Measurements from ENCODE around the gene TOP2A. TPM values are rescaled to one million over a fixed set of nuclear protein-coding genes. Genes with fewer than 3 reads are reported as not detected.

TOP2A gene
- total RNA-seq, 4 donors from 2014 or later, result 0.40 to 4.3 (median 0.79) TPM

DNA sequence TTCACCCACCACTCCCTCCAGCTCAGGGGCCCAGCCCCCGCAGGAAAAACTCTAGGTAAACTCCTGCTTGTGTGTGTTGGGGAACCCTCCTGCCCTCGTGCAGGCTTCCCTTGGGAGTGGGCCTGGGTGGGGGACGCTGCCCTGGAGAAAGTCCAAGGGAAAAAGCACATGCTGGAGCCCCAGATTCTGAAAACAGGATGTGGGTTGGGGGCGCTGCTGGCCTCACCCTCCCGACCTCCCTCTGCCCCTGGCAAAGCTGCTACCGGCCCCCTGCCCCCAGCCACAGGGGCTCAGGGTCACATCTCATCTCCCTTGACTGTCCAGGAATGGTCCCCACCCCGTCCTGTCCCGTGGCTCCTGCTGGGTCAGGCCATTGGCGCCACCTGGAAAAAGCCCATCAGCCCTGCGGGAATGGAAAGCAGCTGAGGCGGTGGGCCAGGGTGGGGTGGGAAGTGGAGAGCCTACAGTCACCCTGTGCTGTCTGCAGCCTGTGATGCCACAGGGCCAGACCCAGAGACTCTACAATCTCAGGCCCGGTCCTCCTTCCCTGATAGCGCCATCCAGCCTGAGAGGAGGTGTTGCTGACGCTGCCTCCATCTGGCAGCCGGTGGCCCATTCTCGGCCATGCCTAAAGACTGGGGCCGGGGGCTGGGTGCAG lies 50.7 kb downstream of the TOP2A start:
- peaks cover 16% of the 10 kb centered on the region for H3K27me3 ChIP-seq
- no peak overlapping the region for H3K4me3 ChIP-seq
- H3K27ac ChIP-seq, result no peak overlapping the region
- 80 to 100% methylated on average over 1 of the region's 17 CpGs for WGBS, 2 donors (ENCODE audit: low coverage in 1 of 2)
- no peaks in the 10 kb centered on the region for H3K9me3 ChIP-seq
- no peak for ATAC-seq
- no peak for TF ChIP-seq POLR2A (IDR thresholded peaks at IDR 0.05)
- TF ChIP-seq, protein P1, sequence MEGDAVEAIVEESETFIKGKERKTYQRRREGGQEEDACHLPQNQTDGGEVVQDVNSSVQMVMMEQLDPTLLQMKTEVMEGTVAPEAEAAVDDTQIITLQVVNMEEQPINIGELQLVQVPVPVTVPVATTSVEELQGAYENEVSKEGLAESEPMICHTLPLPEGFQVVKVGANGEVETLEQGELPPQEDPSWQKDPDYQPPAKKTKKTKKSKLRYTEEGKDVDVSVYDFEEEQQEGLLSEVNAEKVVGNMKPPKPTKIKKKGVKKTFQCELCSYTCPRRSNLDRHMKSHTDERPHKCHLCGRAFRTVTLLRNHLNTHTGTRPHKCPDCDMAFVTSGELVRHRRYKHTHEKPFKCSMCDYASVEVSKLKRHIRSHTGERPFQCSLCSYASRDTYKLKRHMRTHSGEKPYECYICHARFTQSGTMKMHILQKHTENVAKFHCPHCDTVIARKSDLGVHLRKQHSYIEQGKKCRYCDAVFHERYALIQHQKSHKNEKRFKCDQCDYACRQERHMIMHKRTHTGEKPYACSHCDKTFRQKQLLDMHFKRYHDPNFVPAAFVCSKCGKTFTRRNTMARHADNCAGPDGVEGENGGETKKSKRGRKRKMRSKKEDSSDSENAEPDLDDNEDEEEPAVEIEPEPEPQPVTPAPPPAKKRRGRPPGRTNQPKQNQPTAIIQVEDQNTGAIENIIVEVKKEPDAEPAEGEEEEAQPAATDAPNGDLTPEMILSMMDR (IDR thresholded peaks at IDR 0.05), result no peak
- peaks cover 0 to 22% (median 5%) of the 10 kb centered on the region in 3 donors for H3K4me1 ChIP-seq
- H3K36me3 ChIP-seq, result no peaks in the 10 kb centered on the region

DNA sequence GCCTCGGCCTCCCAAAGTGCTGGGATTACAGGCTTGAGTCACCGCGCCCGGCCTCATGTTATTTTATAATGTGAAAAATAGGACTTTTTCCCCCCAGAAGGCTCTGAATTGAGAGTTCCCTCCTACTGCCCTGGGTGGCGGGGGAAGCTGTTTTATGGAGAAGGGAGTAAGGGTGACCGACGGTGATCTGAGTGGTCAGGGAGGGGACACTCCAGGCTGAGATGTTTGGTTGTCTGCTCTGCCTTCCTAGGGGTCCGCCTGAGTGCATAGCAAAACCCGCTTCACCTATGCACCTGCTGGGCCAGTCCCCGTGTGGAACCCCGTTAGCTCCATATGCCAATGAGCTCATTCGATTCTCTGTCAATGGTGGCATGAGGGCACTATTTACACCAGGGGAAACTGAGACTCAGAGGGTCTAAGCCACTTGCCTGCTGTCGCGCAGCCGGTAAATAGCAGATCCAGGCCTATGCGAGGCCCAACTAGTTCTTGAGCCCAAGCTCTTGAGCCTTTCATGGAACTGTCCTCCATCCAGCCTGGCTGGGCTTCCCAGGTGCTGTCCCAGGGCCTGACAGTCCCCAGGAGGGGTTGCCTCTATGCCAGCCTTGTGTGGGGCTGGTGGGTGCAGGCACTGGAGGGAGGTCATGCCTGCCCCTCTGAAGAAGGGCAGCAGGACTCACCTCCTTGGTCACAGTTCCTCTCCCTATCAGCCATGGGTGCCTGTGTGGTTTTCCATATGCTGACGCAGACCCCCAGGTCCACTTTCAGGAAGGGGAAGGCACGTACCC lies 51.4 kb downstream of the TOP2A start:
- Histone ChIP-seq H3K9me3 (no peaks in the 10 kb centered on the region), H3K4me3 (no peak overlapping the region), H3K27me3 (peaks cover 16% of the 10 kb centered on the region), H3K27ac (no peak overlapping the region), H3K36me3 (no peaks in the 10 kb centered on the region), H3K4me1 (peaks cover 0 to 22% (median 5%) of the 10 kb centered on the region in 3 donors)
- TF ChIP-seq, protein P1 (IDR thresholded peaks at IDR 0.05), result no peak
- TF ChIP-seq POLR2A (IDR thresholded peaks at IDR 0.05), result no peak
- TF ChIP-seq POLR2AphosphoS5 (IDR thresholded peaks at IDR 0.05), result no peak
- TF ChIP-seq EP300 (IDR thresholded peaks at IDR 0.05), result no peak
- ATAC-seq, result no peak
- 70 to 83% methylated on average over 1 to 2 of the region's 18 CpGs for WGBS, 2 donors (ENCODE audit: low coverage in 1 of 2)

GRCh38 chr17:40364906-40365305 lies 52.8 kb downstream of the TOP2A start:
- TF ChIP-seq POLR2A (IDR thresholded peaks at IDR 0.05), result no peak
- TF ChIP-seq POLR2AphosphoS5 (IDR thresholded peaks at IDR 0.05), result no peak
- TF ChIP-seq, protein P1 (IDR thresholded peaks at IDR 0.05), result no peak
- TF ChIP-seq EP300 (IDR thresholded peaks at IDR 0.05), result no peak
- Histone ChIP-seq H3K27ac (no peak overlapping the region), H3K4me3 (peak overlapping the region in 1 of 2 donors; percentile 58), H3K9me3 (no peaks in the 10 kb centered on the region), H3K27me3 (peaks cover 16% of the 10 kb centered on the region), H3K4me1 (peaks cover 0 to 22% (median 5%) of the 10 kb centered on the region in 3 donors), H3K36me3 (no peaks in the 10 kb centered on the region)
- no peak for ATAC-seq
- 60 to 80% methylated on average over 1 to 3 of the region's 9 CpGs for whole genome bisulfite sequencing, 2 donors (ENCODE audit: low coverage in 1 of 2)

DNA sequence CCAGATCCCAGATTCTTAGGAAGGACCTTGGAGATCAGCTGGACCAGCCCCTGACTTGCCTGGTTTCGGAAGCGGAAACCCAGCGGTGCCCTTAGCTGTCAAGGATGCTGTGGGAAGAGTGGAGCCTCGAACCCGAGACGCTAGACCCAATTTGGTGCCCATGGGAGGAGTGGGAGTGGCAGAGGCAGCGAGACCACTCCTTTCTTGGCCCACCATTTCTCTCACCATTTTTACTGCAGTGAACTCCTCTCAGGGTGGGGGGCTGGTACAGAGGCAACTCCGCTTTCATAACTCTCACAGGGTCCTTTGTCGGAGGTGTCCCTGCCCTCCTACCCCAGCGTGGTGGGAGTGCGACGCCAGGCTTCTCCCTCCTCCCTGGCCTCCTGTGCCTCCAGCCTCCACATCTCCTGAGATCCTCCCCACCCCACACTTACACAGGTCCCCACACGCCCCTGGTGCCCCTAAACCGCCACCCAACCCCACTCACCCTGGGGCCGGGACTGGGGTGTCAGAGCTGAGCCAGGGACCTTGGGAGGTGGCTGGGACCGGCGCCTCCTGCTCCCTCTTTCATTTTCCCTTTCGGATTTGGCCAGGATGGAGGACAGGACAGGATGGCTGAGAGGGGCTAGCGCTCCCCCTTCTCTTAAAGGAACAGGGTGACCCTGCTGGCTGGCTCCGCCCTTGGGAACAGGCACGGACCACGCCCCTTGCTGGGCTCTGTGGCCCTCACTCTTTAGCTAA lies 53.4 kb downstream of the TOP2A start, which contains the start of gene GJD3:
GJD3 (minus strand) TSS at position 617 of the 741 bp plus-strand sequence. CDS start 922 bp downstream, outside the sequence.
- TF ChIP-seq, protein P1 (IDR thresholded peaks at IDR 0.05), result no peak
- TF ChIP-seq POLR2A (IDR thresholded peaks at IDR 0.05), result no peak
- TF ChIP-seq EP300 (IDR thresholded peaks at IDR 0.05), result no peak
- no peak for TF ChIP-seq POLR2AphosphoS5 (IDR thresholded peaks at IDR 0.05)
- Histone ChIP-seq H3K9me3 (no peaks in the 10 kb centered on the region), H3K4me3 (peak within 1 kb of the TSS; percentile 31 to 58), H3K36me3 (no peaks in the 10 kb centered on the region), H3K27me3 (peaks cover 16% of the 10 kb centered on the region), H3K4me1 (peaks cover 0 to 22% (median 5%) of the 10 kb centered on the region in 3 donors), H3K27ac (peak within 1 kb of the TSS in 1 of 4 donors; percentile 47)
- WGBS, 2 donors (ENCODE audit: low coverage in 1 of 2), result 22 to 70% methylated on average over 2 to 6 of the region's 22 CpGs
- ATAC-seq, result no peak

All from gastroesophageal sphincter (tissue), 4 donors.